ENCODE results near the gene CPD. TPM values are rescaled to one million over a fixed set of nuclear protein-coding genes. Genes with fewer than 3 reads are reported as not detected.

Gene CPD
- total and polyA plus RNA-seq, 9 of the 15 experiments (the other 6 are each of a cell fraction or from before 2014, with no cell fraction given) = 4.5 to 24.4 (median 20.4) TPM

DNA sequence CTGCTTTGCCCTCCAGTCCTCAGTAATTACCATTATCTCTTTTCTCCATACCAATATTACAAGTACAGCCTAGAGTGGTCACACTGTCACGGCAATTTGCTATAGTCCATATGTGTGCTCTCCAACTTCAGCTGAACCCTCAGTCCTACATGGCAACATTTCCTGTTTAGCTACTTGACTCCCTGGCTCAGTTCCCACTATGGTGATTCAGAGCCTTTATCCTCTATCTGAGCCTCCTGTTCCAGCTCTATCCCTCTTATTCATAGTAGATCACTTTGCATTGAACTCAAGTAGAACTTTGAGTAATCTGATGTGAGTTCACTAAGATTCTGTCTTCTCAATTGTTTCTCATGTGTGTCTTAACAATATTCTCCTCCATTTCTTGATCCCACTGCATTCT is 54.8 kb downstream of the CPD start:
- H4K20me1 ChIP-seq (replicated peaks; ENCODE audit: control insufficient read depth, insufficient read depth, low read length) = no peaks in the 10 kb centered on the region
- in situ Hi-C loops (cut with MboI) = no loop called here
- ChIA-PET POLR2A (interaction anchor here (0.5 to 2.0 kb wide), 5 partner anchors 9 to 399 kb away, joined by 3 to 6 read pairs (median 3); no protein-coding TSS in a partner anchor), CTCF (ENCODE audit: low intra/inter-chr PET ratio) (no interaction called here)
- WGBS (ENCODE audit: insufficient coverage, low coverage, missing lambda C conversion rate) = 50% methylated on average over 1 of the region's 1 CpG
- no peak overlapping the region for H3K4me3 ChIP-seq
- peaks cover 13% of the 10 kb centered on the region; the same call in 2 of the 3 replicates for H3K36me3 ChIP-seq (ENCODE audit: control insufficient read depth, insufficient read depth, low read length)
- H3K4me2 ChIP-seq (ENCODE audit: insufficient read depth, low read length) = peak overlapping the region; percentile 23
- no peaks in the 10 kb centered on the region for H3K79me2 ChIP-seq (ENCODE audit: control insufficient read depth, insufficient read depth, low read length)
- H2AFZ ChIP-seq (ENCODE audit: low read depth, low read length) = no peak overlapping the region
- no peak overlapping the region for H3K9ac ChIP-seq (ENCODE audit: insufficient read depth in 1 of 2, low read depth in 2 of 2, low read length in 2 of 2)
- BruUV-seq (replicated peaks) = no TSS peak
- no peaks in the 10 kb centered on the region for H3K9me1 ChIP-seq (ENCODE audit: control insufficient read depth, insufficient read depth, low read length)
- H3K27ac ChIP-seq (ENCODE audit: extremely low read depth, low read depth, low read length) = peak overlapping the region; percentile 26; the same call in 2 of the 3 replicates
- FAIRE-seq (peak; percentile 80), DNase-seq (ENCODE audit: extremely low read depth in 1 of 4, low spot score in 3 of 4) (peak in 2 of 4 experiments; percentile 49 to 66), ATAC-seq (peak; percentile 75)
- H3K27me3 ChIP-seq (ENCODE audit: control insufficient read depth in 2 of 2, insufficient read depth in 2 of 2, low read length in 2 of 2) = no peaks in the 10 kb centered on the region
- intact Hi-C loops (cut with micrococcal nuclease) = no loop called here
- H3K4me1 ChIP-seq (replicated peaks in 1 of 2; ENCODE audit: control insufficient read depth in 2 of 2, insufficient read depth in 2 of 2, low read length in 2 of 2) = peaks cover 0 to 6% of the 10 kb centered on the region in 2 experiments; a peak in 2 of 5 replicates
- H3K9me3 ChIP-seq (replicated peaks; ENCODE audit: control insufficient read depth, insufficient read depth, low read depth, low read length) = no peaks in the 10 kb centered on the region
- TF ChIP-seq DPF2 (IDR thresholded peaks at IDR 0.05) (peak; percentile 63), JUND (IDR thresholded peaks at IDR 0.05; ENCODE audit: borderline replicate concordance, low read depth, low read length) (peak; percentile 11; the same call in 1 of the 2 replicates), JUND (tag; IDR thresholded peaks at IDR 0.05; ENCODE audit: borderline replicate concordance, low read depth, low read length) (peak; percentile 33; the same call in 1 of the 3 replicates), ZNF695 (CRISPR knock-in tag; IDR thresholded peaks at IDR 0.05) (no peak), TSC22D4 (tag; IDR thresholded peaks at IDR 0.05) (no peak), NFATC3 (IDR thresholded peaks at IDR 0.05) (no peak), ZNF77 (CRISPR knock-in tag; IDR thresholded peaks at IDR 0.05) (no peak), MEF2A (IDR thresholded peaks at IDR 0.05; ENCODE audit: control insufficient read depth, low read depth, low read length) (no peak), EHMT2 (IDR thresholded peaks at IDR 0.05) (peak; percentile 88), L3MBTL2 (IDR thresholded peaks at IDR 0.05) (no peak), ARID1B (IDR thresholded peaks at IDR 0.05) (peak; percentile 40), PHB2 (IDR thresholded peaks at IDR 0.05; ENCODE audit: low read depth) (no peak), NFIC (IDR thresholded peaks at IDR 0.05) (peak; percentile 93)
- TF ChIP-seq, protein P1, sequence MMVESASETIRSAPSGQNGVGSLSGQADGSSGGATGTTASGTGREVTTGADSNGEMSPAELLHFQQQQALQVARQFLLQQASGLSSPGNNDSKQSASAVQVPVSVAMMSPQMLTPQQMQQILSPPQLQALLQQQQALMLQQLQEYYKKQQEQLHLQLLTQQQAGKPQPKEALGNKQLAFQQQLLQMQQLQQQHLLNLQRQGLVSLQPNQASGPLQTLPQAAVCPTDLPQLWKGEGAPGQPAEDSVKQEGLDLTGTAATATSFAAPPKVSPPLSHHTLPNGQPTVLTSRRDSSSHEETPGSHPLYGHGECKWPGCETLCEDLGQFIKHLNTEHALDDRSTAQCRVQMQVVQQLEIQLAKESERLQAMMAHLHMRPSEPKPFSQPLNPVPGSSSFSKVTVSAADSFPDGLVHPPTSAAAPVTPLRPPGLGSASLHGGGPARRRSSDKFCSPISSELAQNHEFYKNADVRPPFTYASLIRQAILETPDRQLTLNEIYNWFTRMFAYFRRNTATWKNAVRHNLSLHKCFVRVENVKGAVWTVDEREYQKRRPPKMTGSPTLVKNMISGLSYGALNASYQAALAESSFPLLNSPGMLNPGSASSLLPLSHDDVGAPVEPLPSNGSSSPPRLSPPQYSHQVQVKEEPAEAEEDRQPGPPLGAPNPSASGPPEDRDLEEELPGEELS (CRISPR knock-in tag; IDR thresholded peaks at IDR 0.05; ENCODE audit: borderline replicate concordance) = no peak
- TF ChIP-seq, protein P2, sequence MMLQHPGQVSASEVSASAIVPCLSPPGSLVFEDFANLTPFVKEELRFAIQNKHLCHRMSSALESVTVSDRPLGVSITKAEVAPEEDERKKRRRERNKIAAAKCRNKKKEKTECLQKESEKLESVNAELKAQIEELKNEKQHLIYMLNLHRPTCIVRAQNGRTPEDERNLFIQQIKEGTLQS (IDR thresholded peaks at IDR 0.05) = 0 out of 2 replicates have a peak, but pooled peaks have one; percentile 10
- TF ChIP-seq, protein P2 (CRISPR knock-in tag; conservative IDR thresholded peaks at IDR 0.05) = no peak
- TF ChIP-seq, protein P3, sequence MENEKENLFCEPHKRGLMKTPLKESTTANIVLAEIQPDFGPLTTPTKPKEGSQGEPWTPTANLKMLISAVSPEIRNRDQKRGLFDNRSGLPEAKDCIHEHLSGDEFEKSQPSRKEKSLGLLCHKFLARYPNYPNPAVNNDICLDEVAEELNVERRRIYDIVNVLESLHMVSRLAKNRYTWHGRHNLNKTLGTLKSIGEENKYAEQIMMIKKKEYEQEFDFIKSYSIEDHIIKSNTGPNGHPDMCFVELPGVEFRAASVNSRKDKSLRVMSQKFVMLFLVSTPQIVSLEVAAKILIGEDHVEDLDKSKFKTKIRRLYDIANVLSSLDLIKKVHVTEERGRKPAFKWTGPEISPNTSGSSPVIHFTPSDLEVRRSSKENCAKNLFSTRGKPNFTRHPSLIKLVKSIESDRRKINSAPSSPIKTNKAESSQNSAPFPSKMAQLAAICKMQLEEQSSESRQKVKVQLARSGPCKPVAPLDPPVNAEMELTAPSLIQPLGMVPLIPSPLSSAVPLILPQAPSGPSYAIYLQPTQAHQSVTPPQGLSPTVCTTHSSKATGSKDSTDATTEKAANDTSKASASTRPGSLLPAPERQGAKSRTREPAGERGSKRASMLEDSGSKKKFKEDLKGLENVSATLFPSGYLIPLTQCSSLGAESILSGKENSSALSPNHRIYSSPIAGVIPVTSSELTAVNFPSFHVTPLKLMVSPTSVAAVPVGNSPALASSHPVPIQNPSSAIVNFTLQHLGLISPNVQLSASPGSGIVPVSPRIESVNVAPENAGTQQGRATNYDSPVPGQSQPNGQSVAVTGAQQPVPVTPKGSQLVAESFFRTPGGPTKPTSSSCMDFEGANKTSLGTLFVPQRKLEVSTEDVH (IDR thresholded peaks at IDR 0.05; ENCODE audit: low read depth, partially characterized antibody) = no peak
- TF ChIP-seq, protein P4, sequence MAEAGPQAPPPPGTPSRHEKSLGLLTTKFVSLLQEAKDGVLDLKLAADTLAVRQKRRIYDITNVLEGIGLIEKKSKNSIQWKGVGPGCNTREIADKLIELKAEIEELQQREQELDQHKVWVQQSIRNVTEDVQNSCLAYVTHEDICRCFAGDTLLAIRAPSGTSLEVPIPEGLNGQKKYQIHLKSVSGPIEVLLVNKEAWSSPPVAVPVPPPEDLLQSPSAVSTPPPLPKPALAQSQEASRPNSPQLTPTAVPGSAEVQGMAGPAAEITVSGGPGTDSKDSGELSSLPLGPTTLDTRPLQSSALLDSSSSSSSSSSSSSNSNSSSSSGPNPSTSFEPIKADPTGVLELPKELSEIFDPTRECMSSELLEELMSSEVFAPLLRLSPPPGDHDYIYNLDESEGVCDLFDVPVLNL (CRISPR knock-in tag; IDR thresholded peaks at IDR 0.05; ENCODE audit: low read depth) = no peak
